GM19397 (cell line): ENCODE measurements around the gene COCH.
"Not testable (repeated sequence)": the region's sequence is repeated elsewhere in the genome, so short reads cannot be mapped to it uniquely, and the experiment has no call there.

Experiments used
- ATAC-seq: cut with Tn5 transposase; IDR thresholded peaks from one replicate; pipeline ENCODE4 v1.9.1; 2021; ENCODE audit warnings: mild to moderate bottlenecking, moderate library complexity; ENCODE audit not compliant: unreplicated experiment

Gene COCH

GRCh38 chr14:30874999-30875787 lies 834 bp downstream of the COCH start:
- ATAC-seq: peak; percentile 28

GRCh38 chr14:30875788-30876053 lies 1.4 kb downstream of the COCH start:
- no peak for ATAC-seq

GRCh38 chr14:30876692-30877091 lies 2.3 kb downstream of the COCH start:
- ATAC-seq: no peak

- ATAC-seq: no peak
Observed at GRCh38 chr14:30882431-30882830, 8.1 kb downstream of the COCH start.

GRCh38 chr14:30883508-30884294 lies 9.3 kb downstream of the COCH start:
- ATAC-seq: no peak

GRCh38 chr14:30884901-30885300 lies 10.5 kb downstream of the COCH start:
- no peak for ATAC-seq

- no peak for ATAC-seq
Observed at GRCh38 chr14:30885840-30886740, 11.7 kb downstream of the COCH start.

GRCh38 chr14:30888480-30889243 lies 14.3 kb downstream of the COCH start:
- ATAC-seq: no peak

GRCh38 chr14:30889244-30889594 lies 14.9 kb downstream of the COCH start:
- ATAC-seq: no peak

GRCh38 chr14:30893819-30894218 lies 19.5 kb downstream of the COCH start:
- ATAC-seq: no peak

GRCh38 chr14:30894923-30895515 lies 20.7 kb downstream of the COCH start:
- ATAC-seq: no peak

GRCh38 chr14:30896435-30896834 lies 22.1 kb downstream of the COCH start:
- no peak for ATAC-seq

GRCh38 chr14:30897121-30897520 lies 22.8 kb downstream of the COCH start:
- not testable (repeated sequence) for ATAC-seq

GRCh38 chr14:30903285-30904124 lies 29.1 kb downstream of the COCH start:
- no peak for ATAC-seq

- ATAC-seq: no peak
Observed at GRCh38 chr14:30906752-30907658, 32.6 kb downstream of the COCH start.

GRCh38 chr14:30907659-30908057 lies 33.3 kb downstream of the COCH start:
- ATAC-seq: no peak

- no peak for ATAC-seq
Observed at GRCh38 chr14:30908826-30909225, 34.5 kb downstream of the COCH start.

- ATAC-seq: no peak
Observed at GRCh38 chr14:30914812-30915211, 40.5 kb downstream of the COCH start.
